ENCODE results near the gene AVEN. TPM values are rescaled to one million over a fixed set of nuclear protein-coding genes. Genes with fewer than 3 reads are reported as not detected.

The AVEN gene
- total and polyA plus RNA-seq, 2 of the 4 experiments (the other 2 are of a cell fraction): 9.1 to 17.6 TPM

- Histone ChIP-seq H3K4me1 (ENCODE audit: control insufficient read depth, insufficient read depth, low read length) (no peaks in the 10 kb centered on the region), H3K14ac (replicated peaks; ENCODE audit: low read depth, low read length) (no peak overlapping the region), H3K79me1 (ENCODE audit: low read depth in 1 of 2, low read length in 2 of 2) (peaks cover 10 to 17% of the 10 kb centered on the region in 2 experiments), H2BK15ac (ENCODE audit: low read depth, low read length) (no peak overlapping the region), H3K9ac (ENCODE audit: low read depth, low read length) (no peak overlapping the region), H2BK20ac (ENCODE audit: low read depth, low read length) (no peak overlapping the region), H4K20me1 (ENCODE audit: insufficient read depth, low read length) (no peaks in the 10 kb centered on the region), H2BK120ac (ENCODE audit: low read depth, low read length) (no peak overlapping the region), H2AK9ac (replicated peaks; ENCODE audit: low read depth, low read length, poor library complexity) (no peak overlapping the region), H3K56ac (ENCODE audit: extremely low read depth, insufficient read depth, low read length) (no peak overlapping the region), H3K18ac (ENCODE audit: low read depth, low read length) (no peak overlapping the region), H2AK5ac (ENCODE audit: low read depth, low read length) (no peak overlapping the region), H4K8ac (ENCODE audit: low read depth in 2 of 2, low read length in 2 of 2) (no peak overlapping the region), H4K91ac (ENCODE audit: insufficient read depth, low read depth, low read length) (no peak overlapping the region), H3K36me3 (ENCODE audit: control insufficient read depth, insufficient read depth, low read length) (no peaks in the 10 kb centered on the region), H4K5ac (ENCODE audit: low read depth, low read length) (no peak overlapping the region), H3K4me2 (ENCODE audit: low read depth, low read length) (no peak overlapping the region), H2AFZ (replicated peaks; ENCODE audit: low read length, poor library complexity) (no peak overlapping the region), H3K27me3 (ENCODE audit: control insufficient read depth, insufficient read depth, low read length) (no peaks in the 10 kb centered on the region), H3K4me3 (ENCODE audit: insufficient read depth, low read depth, low read length) (no peak overlapping the region), H3K27ac (ENCODE audit: insufficient read depth, low read length) (no peak overlapping the region), H3K23ac (ENCODE audit: low read depth, low read length) (no peak overlapping the region), H2BK5ac (ENCODE audit: low read depth, low read length, poor library complexity, severe bottlenecking) (no peak overlapping the region), H3K4ac (ENCODE audit: low read depth, low read length) (no peak overlapping the region), H3K9me1 (ENCODE audit: insufficient read depth, low read length) (no peaks in the 10 kb centered on the region), H3K9me3 (ENCODE audit: control insufficient read depth, insufficient read depth, low read length) (no peaks in the 10 kb centered on the region)
- DNase-seq (no peak), ATAC-seq (ENCODE audit: low read depth) (no peak)
- dilution Hi-C loops (cut with HindIII; ENCODE audit: low sequenced_read_pairs, unreplicated experiment) (no loop called here), intact Hi-C loops (cut with micrococcal nuclease) (no loop called here), in situ Hi-C loops (cut with MboI; ENCODE audit: low sequenced_read_pairs) (no loop called here)
- POLR2A ChIA-PET (ENCODE audit: unreplicated experiment): interaction anchor here (0.6 kb wide), 1 partner anchor 862 kb away, joined by 4 read pairs; no protein-coding TSS in a partner anchor
- CTCF ChIA-PET: no interaction called here
- no TSS peak for BruUV-seq (replicated peaks)
- 100% methylated on average over 1 of the region's 2 CpGs; no CpG with 5 or more reads in 1 of the 2 experiments for WGBS, 2 experiments (ENCODE audit: extremely low coverage in 2 of 2, insufficient read length in 1 of 2)
- TF ChIP-seq MXI1 (IDR thresholded peaks at IDR 0.05; ENCODE audit: borderline replicate concordance, low read depth, low read length) (no peak), USF2 (IDR thresholded peaks at IDR 0.05; ENCODE audit: low read depth, low read length) (no peak)
Measured at GRCh38 chr15:34011481-34011880, 27.5 kb downstream of the AVEN start.

All from IMR-90 (cell line).